GM19324 (cell line): Measurements from ENCODE around the gene GPBP1.
A peak's percentile ranks its signal among the peaks of the same experiment; 100 is the strongest.
"Not testable (repeated sequence)": the region's sequence is repeated elsewhere in the genome, so short reads cannot be mapped to it uniquely, and the experiment has no call there.

Experiments used
- ATAC-seq: cut with Tn5 transposase; IDR thresholded peaks from one replicate; pipeline ENCODE4 v1.9.1; 2021; ENCODE audit warnings: mild to moderate bottlenecking, moderate library complexity; ENCODE audit not compliant: unreplicated experiment, low FRiP score

GPBP1 gene

GRCh38 chr5:57267805-57268204, 93.9 kb downstream of the GPBP1 start:
- ATAC-seq = no peak

DNA sequence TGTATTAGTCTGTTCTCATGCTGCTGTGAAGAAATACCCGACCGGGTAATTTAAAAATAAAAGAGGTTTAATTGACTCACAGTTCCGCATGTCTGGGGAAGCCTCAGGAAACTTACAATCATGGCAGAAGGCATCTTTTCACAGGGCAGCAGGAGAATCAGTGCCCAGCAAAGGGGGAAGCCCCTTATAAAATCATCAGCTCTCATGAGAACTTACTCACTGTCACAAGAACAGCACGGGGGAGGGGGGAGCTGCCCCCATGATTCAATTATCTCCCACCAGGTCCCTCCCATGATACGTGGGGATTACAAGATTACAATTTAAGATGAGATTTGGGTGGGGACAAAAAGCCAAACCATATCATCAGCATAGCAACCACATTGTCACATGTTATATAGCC, 102.5 kb downstream of the GPBP1 start:
- ATAC-seq = no peak

- no peak for ATAC-seq
These were observed 103.2 kb downstream of the GPBP1 start for GRCh38 chr5:57277085-57277484.

- ATAC-seq = no peak
These were observed 107.0 kb downstream of the GPBP1 start for GRCh38 chr5:57280853-57281252.

DNA sequence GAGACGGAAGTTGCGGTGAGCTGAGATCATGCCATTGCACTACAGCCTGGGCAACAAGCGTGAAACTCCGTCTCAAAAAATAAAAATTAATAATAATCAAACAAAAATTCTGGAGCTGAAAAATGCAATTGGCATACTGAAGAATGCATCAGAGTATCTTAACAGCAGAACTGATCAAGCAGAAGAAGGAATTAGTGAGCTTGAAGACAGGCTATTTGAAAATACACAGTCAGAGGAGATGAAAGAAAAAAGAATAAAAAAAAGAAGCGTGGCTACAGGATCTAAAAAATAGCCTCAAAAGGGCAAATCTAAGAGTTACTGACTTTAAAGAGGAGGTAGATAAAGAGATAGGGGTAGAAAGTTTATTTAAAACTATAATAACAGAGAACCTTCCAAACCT, 111.2 kb downstream of the GPBP1 start:
- ATAC-seq = not testable (repeated sequence)

DNA sequence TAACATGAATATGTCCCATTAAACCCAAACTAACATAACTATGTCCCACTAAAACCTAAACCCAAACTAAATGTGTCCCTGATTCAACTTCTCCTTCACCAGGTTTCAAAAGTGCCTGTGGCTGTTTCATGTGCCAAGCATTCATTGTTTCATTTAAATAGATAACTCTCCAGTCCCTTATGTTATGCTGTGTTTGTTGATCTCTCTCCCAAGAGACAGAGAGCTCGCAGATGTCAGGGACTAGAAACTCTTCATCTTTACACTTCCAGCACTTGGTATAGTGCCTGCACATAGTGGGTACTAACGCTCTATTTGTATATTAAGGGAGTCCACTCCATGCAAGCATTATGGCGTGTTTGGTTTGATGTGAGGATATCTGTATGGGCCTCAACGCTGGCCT, 118.0 kb downstream of the GPBP1 start:
- ATAC-seq = no peak

DNA sequence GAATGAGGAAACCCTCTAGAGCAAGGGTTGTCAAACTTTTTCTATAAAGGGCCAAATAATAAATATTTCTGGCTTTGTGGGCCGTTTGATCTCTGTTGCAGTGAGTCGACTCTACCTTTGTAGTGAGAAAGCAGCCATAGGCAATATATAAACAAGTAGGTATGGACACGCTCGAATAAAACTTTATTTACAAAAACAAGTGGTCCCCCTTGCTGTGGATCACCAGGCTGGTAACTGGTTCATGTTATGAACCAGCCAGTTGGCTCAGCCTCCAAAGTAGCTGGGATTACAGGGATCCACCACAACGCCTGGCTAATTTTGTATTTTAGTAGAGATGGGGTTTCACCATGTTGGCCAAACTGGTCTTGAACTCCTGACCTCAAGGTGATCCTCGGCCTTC, 118.5 kb downstream of the GPBP1 start:
- no peak for ATAC-seq

DNA sequence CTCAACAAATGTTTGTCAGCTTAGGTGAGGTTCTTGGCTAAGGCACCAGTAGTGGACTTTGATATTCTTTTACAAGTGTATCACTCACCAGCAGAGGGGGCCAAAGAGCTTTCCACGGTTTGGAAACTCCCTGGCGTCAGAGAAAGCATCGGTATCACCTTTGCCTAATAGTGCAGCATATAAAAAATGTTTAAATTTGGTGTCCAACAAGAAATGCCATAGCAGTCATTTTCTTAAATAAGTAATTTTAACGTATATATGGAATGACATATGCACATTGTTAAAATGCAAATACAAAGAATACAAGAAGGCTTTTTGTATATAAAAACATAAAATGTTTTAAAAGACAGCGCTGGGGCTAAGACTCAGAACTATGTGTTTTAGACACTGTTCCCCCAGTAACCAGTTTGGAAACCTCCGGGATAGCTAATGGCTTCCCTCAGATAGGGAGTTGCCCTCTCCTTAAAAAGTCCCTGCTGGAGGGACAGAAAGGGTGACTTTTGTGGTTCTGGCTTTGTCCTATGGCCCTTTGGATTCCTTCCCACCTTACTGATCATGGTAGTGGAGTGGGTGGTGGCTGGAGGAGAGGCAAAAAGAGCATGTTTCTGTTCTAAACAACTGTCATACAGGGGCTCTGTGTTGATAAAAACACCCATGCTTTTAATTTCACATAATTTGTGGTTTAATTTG, 124.6 kb downstream of the GPBP1 start:
- peak; percentile 54 for ATAC-seq

DNA sequence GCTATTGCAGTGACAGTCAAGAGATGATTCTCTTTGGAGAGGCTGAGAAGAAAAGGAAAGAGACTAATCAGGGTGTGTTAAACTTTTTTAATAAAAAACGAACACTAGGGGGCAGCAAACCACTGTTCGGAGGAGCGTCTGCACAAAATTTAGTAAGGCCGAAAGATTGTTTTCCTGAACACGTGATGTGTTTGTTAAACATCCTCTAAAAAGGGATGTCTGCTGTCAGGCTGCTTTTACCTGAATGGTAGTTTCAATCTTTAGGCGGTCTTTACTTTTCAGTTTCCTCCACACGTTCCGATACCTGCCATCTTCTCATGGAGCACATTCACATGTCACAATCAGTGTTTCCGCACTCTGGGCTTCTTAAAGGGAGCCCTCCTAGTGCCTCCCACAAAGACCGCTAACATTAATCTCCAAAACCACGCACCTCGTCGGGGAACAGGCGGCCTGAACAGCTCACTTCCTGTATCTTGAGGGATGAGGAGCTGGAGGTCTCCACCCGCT, 125.2 kb downstream of the GPBP1 start:
- no peak for ATAC-seq

DNA sequence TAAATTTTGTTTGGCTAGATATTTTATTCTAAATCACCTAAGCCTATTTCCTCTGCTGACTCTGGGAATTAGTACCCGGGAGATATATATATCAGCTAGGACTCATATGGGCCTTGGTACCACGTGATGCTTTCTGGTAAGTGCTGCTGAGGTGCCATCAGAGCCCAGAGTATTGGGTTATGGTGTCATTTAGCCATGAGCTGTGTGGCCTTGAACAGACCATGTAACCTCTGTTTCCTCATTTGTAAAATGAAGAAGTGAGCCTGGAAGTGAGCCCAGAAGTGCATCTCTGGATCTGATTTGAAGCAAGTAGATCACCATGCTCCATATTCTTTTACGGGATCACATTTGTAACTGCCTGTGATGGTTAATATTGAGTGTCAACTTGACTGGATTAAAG, 126.1 kb downstream of the GPBP1 start:
- ATAC-seq = no peak

DNA sequence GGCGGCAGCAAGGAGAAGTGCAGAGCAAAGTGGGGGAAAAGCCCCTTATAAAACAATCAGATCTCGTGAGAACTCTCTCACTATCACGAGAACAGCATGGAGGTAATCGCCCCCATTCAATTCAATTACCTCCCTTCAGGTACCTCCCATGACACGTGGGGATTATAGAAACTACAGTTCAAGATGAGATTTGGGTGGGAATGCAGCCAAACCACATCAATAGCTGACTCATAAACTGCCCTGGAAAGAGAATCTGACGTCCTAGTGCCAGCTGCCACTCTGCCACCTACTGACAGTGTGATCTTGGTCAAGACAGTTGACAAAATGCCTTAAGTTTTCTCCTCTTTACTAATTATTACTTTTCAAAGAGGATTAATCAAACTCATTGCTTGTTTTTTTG, 128.3 kb downstream of the GPBP1 start:
- ATAC-seq = peak; percentile 42

- no peak for ATAC-seq
These were observed 128.8 kb downstream of the GPBP1 start for GRCh38 chr5:57302643-57303042.

DNA sequence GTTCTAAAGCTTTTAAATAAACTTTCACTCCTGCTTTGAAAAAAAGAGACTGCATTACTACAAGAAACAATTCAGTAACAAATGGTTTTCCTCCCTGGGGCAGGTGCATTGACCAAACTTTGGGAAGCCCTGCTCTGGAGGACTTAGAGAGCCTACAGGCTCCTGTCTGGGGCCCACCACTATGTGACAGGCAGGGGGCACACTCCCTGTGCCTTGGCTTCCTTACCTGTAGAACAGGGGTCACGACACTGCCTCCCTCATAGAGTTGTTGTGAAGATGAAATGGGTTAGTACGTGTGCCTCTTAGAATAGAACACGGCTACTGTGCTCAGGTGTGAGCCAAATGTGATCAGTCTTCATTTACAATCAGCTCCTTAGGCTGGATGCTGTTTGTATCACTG, 130.1 kb downstream of the GPBP1 start:
- no peak for ATAC-seq

DNA sequence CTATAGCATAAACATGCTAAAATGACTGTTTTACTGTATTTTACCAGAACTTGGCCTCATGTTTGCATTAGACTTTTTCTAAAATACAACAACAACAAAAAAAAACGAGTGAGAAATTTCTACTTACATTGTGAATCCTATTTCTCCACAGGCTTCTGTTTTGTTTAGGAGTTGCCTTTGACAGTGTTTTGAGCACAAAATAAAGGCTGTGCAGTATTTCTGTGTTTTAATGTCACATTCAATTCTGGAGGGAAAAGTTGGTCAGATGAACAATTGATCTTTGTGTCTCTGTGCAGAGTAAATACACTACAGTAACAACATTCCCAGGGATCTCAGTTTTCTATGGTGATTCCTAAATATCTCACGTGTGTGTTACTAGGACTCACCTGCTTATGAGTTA, 131.1 kb downstream of the GPBP1 start:
- no peak for ATAC-seq

DNA sequence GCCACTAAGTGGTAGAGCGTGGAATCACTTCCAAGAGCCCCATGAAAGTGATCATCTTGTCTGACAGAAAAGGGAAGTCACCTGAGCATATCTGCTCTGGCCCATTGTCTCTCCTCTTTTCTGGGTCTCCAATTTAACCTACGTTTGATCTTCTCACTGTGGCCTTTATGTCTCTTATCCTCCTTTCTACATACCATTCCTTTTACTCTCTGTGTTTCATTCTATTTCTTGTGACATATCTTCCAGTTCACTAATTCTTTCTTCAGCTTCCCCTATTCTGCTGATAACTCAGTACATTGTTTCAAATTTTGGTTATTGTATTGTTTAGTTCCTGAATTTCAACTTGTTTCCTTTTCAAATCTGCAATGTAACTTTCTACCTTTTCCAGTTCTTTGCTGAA, 132.5 kb downstream of the GPBP1 start:
- no peak for ATAC-seq

GRCh38 chr5:57307516-57307915, 133.7 kb downstream of the GPBP1 start:
- no peak for ATAC-seq

DNA sequence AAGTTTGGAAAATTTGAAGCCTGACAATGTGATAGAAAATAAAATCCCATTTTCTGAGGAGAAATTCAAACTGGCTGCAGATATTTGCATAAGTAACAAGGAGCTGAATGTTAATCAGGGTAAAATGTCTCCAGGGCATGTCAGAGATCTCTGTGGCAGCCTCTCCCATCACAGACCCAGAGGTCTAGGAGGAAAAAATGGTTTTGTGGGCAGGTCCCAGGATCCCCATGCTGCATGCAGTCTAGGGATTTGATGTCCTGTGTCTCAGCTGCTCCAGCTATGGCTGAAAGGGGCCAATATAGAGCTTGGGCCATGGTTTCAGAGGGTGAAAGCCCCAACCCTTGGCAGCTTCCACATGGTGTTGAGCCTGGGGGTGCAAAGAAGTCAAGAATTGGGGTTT, 135.2 kb downstream of the GPBP1 start:
- ATAC-seq = not testable (repeated sequence)

GRCh38 chr5:57311251-57311650, 137.4 kb downstream of the GPBP1 start:
- no peak for ATAC-seq

- no peak for ATAC-seq
These were observed 138.3 kb downstream of the GPBP1 start for GRCh38 chr5:57311921-57312735.

DNA sequence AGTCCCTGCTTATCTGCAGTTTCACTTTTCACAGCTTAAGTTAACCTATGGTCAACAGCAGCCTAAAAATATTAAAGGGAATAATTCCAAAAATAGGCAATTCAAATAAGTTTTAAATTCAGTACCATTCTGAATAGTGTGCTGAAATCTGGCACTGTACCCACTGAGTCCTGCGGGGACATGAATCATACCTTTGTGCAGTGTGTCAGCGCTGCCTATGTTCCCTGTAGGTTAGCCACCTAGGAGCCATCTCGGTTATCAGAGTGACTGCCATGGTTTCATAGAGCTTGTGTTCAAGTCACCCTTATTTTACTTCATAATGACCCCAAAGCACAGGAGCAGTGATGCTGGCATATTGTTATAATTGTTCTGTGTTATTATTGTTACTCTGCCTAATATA, 139.9 kb downstream of the GPBP1 start:
- ATAC-seq = no peak
